ENCODE data around the gene CABLES2. TPM values are rescaled to one million over a fixed set of nuclear protein-coding genes. Genes with fewer than 3 reads are reported as not detected.

The CABLES2 gene
- total RNA-seq, 6 experiments from 2014 or later, result 1.4 to 2.9 (median 2.5) TPM

DNA sequence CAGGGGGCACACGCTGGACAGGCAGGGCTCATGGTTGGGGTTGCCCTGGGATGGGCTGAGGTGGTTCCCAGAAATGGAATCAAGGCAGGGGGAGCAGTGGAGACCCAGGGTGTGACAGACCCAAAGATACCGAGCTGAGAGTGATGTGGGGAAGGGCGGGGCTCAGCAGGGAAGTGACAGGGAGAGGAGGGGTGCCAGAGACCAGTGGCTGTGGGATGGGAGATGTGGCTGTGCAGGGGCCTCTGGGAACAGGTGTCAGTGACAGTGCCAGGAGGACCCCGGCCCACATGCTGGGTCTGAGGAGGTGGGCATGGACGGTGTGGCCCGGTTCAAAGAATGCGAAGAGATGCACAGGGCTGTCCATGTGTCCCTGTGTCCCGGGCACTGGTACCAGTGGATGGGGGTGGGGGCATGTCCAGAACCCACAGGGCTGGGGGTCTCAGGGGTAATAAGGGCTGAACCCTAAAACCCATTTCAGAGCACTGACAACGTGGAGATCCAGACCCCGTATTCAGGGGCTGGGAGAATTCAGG, 1.0 kb downstream of the CABLES2 start:
- no peak for TF ChIP-seq POLR2A (IDR thresholded peaks at IDR 0.05)
- TF ChIP-seq, protein P1, sequence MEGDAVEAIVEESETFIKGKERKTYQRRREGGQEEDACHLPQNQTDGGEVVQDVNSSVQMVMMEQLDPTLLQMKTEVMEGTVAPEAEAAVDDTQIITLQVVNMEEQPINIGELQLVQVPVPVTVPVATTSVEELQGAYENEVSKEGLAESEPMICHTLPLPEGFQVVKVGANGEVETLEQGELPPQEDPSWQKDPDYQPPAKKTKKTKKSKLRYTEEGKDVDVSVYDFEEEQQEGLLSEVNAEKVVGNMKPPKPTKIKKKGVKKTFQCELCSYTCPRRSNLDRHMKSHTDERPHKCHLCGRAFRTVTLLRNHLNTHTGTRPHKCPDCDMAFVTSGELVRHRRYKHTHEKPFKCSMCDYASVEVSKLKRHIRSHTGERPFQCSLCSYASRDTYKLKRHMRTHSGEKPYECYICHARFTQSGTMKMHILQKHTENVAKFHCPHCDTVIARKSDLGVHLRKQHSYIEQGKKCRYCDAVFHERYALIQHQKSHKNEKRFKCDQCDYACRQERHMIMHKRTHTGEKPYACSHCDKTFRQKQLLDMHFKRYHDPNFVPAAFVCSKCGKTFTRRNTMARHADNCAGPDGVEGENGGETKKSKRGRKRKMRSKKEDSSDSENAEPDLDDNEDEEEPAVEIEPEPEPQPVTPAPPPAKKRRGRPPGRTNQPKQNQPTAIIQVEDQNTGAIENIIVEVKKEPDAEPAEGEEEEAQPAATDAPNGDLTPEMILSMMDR (IDR thresholded peaks at IDR 0.05), result no peak
- H3K9me3 ChIP-seq, result no peaks in the 10 kb centered on the region
- H3K27me3 ChIP-seq, result no peaks in the 10 kb centered on the region
- DNase-seq, result no peak
- ATAC-seq, result no peak
- no peak overlapping the region for H3K27ac ChIP-seq
- H3K4me1 ChIP-seq, result peaks cover 0 to 19% (median 6%) of the 10 kb centered on the region in 4 donors
- 57% methylated on average over 3 of the region's 10 CpGs for WGBS (ENCODE audit: insufficient coverage, low coverage, low lambda C conversion rate, missing lambda C conversion rate)
- intact Hi-C loops (cut with DNase I), result no loop called here
- peak overlapping the region in 2 of 3 donors; percentile 55 to 68 for H3K4me3 ChIP-seq
- no peaks in the 10 kb centered on the region for H3K36me3 ChIP-seq

DNA sequence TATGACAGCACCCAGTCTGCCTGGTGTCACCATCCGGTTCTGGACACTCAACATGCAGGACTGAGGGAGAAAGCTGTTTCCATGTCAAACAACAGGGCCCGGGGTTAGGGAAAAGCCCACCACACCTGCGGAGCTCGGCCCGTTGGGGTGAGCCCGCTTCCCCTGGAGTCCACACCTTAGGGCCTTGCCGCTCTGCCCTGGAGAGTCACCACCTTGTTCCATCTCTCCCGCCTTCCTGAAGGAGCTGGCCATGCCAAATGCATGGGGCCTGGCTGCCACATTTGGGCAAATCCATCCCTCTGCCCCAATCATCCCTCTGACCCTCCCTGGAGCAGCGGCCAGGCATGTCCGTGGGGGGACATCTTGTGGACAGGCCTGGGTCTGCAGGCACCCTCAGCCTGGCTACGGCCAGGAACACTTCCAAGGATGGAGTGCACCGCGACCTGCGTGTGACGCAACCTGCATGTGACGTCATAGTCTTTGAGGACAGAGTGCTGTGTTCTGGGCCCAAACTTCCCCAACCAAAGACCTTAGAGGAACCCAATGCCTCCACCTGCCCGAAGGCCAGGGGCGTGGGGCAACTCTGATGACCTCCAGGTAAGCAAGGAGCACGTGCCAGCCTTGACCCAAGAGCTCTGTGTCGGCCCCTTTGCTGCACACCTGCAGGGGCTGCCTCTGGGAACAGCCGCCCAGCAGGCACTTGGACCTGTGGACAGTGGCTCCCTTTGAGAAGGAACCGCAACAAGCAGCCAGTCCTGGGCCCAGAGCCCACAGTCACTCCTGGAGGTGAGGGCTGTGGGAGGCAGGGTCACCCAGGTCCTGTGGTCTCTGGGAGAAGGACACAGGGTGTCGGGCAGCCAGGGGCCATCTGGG, 1.7 kb downstream of the CABLES2 start:
- no peak overlapping the region for H3K4me3 ChIP-seq
- ATAC-seq, result peak; percentile 35 to 43 (median 40)
- peaks cover 0 to 19% (median 6%) of the 10 kb centered on the region in 4 donors for H3K4me1 ChIP-seq
- TF ChIP-seq, protein P1 (IDR thresholded peaks at IDR 0.05), result peak; percentile 33 to 51 (median 43)
- TF ChIP-seq POLR2A (IDR thresholded peaks at IDR 0.05), result no peak
- WGBS (ENCODE audit: insufficient coverage, low coverage, low lambda C conversion rate, missing lambda C conversion rate), result 92% methylated on average over 2 of the region's 23 CpGs
- no peak overlapping the region for H3K27ac ChIP-seq
- no peaks in the 10 kb centered on the region for H3K27me3 ChIP-seq
- intact Hi-C loops (cut with DNase I), result no loop called here
- no peaks in the 10 kb centered on the region for H3K9me3 ChIP-seq
- H3K36me3 ChIP-seq, result no peaks in the 10 kb centered on the region
- DNase-seq, result peak in 2 of 3 donors; percentile 54 to 78

DNA sequence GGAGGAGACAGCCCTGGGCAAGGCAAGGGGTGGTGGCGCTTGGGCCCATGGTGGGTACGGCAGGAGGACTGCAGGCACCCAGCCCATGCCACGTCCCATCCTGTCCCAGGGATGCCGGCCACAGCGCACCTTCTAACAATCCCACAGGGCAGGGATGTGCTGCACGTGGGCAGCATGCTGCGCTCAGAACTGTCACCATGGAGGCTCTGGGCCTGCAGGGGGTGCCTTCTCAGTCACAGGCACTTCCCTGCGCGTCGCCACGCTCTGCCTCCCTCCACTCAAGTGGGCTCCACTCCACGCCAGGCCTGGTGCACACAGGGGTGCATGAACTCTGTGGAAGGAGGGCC, 2.4 kb downstream of the CABLES2 start:
- no peak for ATAC-seq
- no peak for TF ChIP-seq POLR2A (IDR thresholded peaks at IDR 0.05)
- TF ChIP-seq, protein P1 (IDR thresholded peaks at IDR 0.05), result no peak
- no peak overlapping the region for H3K27ac ChIP-seq
- H3K9me3 ChIP-seq, result no peaks in the 10 kb centered on the region
- no peak for DNase-seq
- intact Hi-C loops (cut with DNase I), result no loop called here
- WGBS (ENCODE audit: insufficient coverage, low coverage, low lambda C conversion rate, missing lambda C conversion rate), result no CpG with 5 or more reads among the region's 12 CpGs
- H3K4me1 ChIP-seq, result peaks cover 0 to 15% (median 6%) of the 10 kb centered on the region in 4 donors
- no peaks in the 10 kb centered on the region for H3K27me3 ChIP-seq
- H3K36me3 ChIP-seq, result no peaks in the 10 kb centered on the region
- H3K4me3 ChIP-seq, result no peak overlapping the region

DNA sequence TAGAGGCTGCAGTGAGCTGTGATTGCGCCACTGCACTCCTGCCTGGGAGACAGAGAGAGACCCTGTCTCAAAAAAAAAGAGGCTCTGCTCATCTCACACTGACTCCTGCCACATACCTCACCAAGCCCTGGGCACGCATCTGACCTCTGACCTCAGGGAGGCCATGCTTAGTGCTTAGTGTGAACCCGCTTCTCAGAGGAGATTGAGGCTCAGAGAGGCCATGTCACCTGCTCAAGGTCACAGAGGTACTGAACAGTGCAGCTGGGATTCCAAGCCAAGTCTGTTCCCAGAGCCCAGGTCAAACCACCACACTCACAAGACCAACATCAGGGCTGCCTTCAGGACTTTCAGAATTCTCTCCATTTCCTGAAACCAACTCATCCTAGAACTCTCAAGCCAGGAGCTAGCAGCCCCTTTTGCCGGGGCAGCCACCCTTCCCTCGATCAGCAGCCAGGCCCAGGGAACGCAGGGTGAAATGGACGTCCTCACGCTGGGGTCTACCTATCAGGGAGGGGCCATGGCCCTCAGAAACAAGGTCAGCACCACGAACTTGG, 2.9 kb downstream of the CABLES2 start:
- Histone ChIP-seq H3K36me3 (no peaks in the 10 kb centered on the region), H3K27ac (no peak overlapping the region), H3K4me1 (peaks cover 0 to 15% (median 6%) of the 10 kb centered on the region in 4 donors), H3K27me3 (no peaks in the 10 kb centered on the region), H3K4me3 (no peak overlapping the region), H3K9me3 (no peaks in the 10 kb centered on the region)
- 90% methylated on average over 2 of the region's 9 CpGs for WGBS (ENCODE audit: insufficient coverage, low coverage, low lambda C conversion rate, missing lambda C conversion rate)
- TF ChIP-seq POLR2A (IDR thresholded peaks at IDR 0.05), result no peak
- TF ChIP-seq, protein P1 (IDR thresholded peaks at IDR 0.05), result no peak
- no peak for DNase-seq
- no peak for ATAC-seq
- intact Hi-C loops (cut with DNase I), result no loop called here
